Activated naive CD4-positive, alpha-beta T cell treated with anti-CD3 and anti-CD28 coated beads for 36 hours (primary cell): Measurements from ENCODE around the gene HSFX2. TPM values are rescaled to one million over a fixed set of nuclear protein-coding genes. Genes with fewer than 3 reads are reported as not detected.
"Not testable (repeated sequence)": the region's sequence is repeated elsewhere in the genome, so short reads cannot be mapped to it uniquely, and the experiment has no call there.

Source experiments
- CTCF ChIA-PET: fragments of 350-600 bp; sonication (Branson Sonifier 250); formaldehyde crosslinking; loops from one replicate; lab custom pipeline; 2021; ENCODE audit warnings: antibody characterized with exemption; lab: Charles Lee
- DNase-seq: peaks from one replicate; pipeline ENCODE4 v3.0.0-alpha.2; 2020
- H3K27ac Mint-ChIP-seq: one replicate; pipeline ENCODE4 v1.8.0; 2021; ENCODE audit warnings: mild to moderate bottlenecking, mixed read lengths
- H3K27me3 Mint-ChIP-seq: one replicate; pipeline ENCODE4 v1.8.0; 2021; ENCODE audit warnings: low read depth, mixed read lengths
- H3K36me3 Mint-ChIP-seq: one replicate; pipeline ENCODE4 v1.8.0; 2021; ENCODE audit warnings: low read depth, mixed read lengths
- H3K4me1 Mint-ChIP-seq: one replicate; pipeline ENCODE4 v1.8.0; 2021; ENCODE audit warnings: low read depth, mixed read lengths
- H3K4me3 Mint-ChIP-seq: one replicate; pipeline ENCODE4 v1.8.0; 2021; ENCODE audit warnings: mild to moderate bottlenecking, moderate library complexity, mixed read lengths
- H3K9me3 Mint-ChIP-seq: one replicate; pipeline ENCODE4 v1.8.0; 2021; ENCODE audit warnings: mixed read lengths
- intact Hi-C: fragments of 100-400 bp; cut with micrococcal nuclease; formaldehyde crosslinking; loops from one replicate; pipeline ENCODE4 v1.15.1; 2023
- total RNA-seq, 2 experiments: library from RNA; stranded (reverse); gene quantifications; one replicate each; pipeline ENCODE4 v1.2.3, GENCODE V29; 2021

Gene HSFX2
- total RNA-seq, 2 experiments from 2014 or later = not detected

- DNase-seq, H3K27me3 Mint-ChIP-seq, H3K36me3 Mint-ChIP-seq, H3K4me3 Mint-ChIP-seq, CTCF ChIA-PET, H3K4me1 Mint-ChIP-seq, H3K27ac Mint-ChIP-seq, H3K9me3 Mint-ChIP-seq: not testable (repeated sequence)
- intact Hi-C loops = loop anchor here (10.0 kb wide), 1 partner anchor 1163 kb away; no protein-coding TSS in a partner anchor
Measured at GRCh38 chrX:149547782-149548181, 47.3 kb downstream of the HSFX2 start.

GRCh38 chrX:149546962-149547361, 48.2 kb downstream of the HSFX2 start:
- DNase-seq, H3K27ac Mint-ChIP-seq, H3K4me1 Mint-ChIP-seq, CTCF ChIA-PET, H3K36me3 Mint-ChIP-seq, H3K4me3 Mint-ChIP-seq, H3K9me3 Mint-ChIP-seq, H3K27me3 Mint-ChIP-seq: not testable (repeated sequence)
- intact Hi-C loops = loop anchor here (10.0 kb wide), 1 partner anchor 1162 kb away; no protein-coding TSS in a partner anchor

GRCh38 chrX:149545545-149546543, 49.3 kb downstream of the HSFX2 start:
- H3K4me1 Mint-ChIP-seq, H3K27ac Mint-ChIP-seq, H3K9me3 Mint-ChIP-seq, CTCF ChIA-PET, H3K27me3 Mint-ChIP-seq, H3K36me3 Mint-ChIP-seq, H3K4me3 Mint-ChIP-seq: not testable (repeated sequence)
- peak; percentile 5 for DNase-seq
- intact Hi-C loops = loop anchor here (10.0 kb wide), 1 partner anchor 1161 kb away; no protein-coding TSS in a partner anchor

Other genes with a start within 250 kb of the HSFX2 start
- gene IDS, start 90.0 kb downstream of the HSFX2 start, total RNA-seq = 10 to 100 TPM; 39.9 to 43.1 TPM
- gene EOLA1, start 54.3 kb downstream of the HSFX2 start, total RNA-seq = 10 to 100 TPM; 14.7 to 16.2 TPM
- not detected for gene HSFX3, start 45.4 kb downstream of the HSFX2 start, total RNA-seq
- gene MAGEA9B, start 7.9 kb downstream of the HSFX2 start, total RNA-seq = not detected
- gene TMEM185A, start 36.5 kb upstream of the HSFX2 start, total RNA-seq = 1 to 10 TPM; 7.2 to 7.5 TPM
- not detected for gene MAGEA11, start 116.7 kb upstream of the HSFX2 start, total RNA-seq
- gene HSFX1, start 178.8 kb upstream of the HSFX2 start, total RNA-seq = under 1 TPM; 0.10 to 0.27 TPM
- not detected for gene MAGEA9, start 186.6 kb upstream of the HSFX2 start, total RNA-seq